Hippocampal formation (tissue), 2 donors: ENCODE results near the gene PXK.
"Not testable (repeated sequence)": the region's sequence is repeated elsewhere in the genome, so short reads cannot be mapped to it uniquely, and the experiment has no call there.

Experiments used
- DNase-seq, 2 donors: peaks; one replicate each; lab custom pipeline; 2025; lab: John Stamatoyannopoulos, UW

PXK gene

DNA sequence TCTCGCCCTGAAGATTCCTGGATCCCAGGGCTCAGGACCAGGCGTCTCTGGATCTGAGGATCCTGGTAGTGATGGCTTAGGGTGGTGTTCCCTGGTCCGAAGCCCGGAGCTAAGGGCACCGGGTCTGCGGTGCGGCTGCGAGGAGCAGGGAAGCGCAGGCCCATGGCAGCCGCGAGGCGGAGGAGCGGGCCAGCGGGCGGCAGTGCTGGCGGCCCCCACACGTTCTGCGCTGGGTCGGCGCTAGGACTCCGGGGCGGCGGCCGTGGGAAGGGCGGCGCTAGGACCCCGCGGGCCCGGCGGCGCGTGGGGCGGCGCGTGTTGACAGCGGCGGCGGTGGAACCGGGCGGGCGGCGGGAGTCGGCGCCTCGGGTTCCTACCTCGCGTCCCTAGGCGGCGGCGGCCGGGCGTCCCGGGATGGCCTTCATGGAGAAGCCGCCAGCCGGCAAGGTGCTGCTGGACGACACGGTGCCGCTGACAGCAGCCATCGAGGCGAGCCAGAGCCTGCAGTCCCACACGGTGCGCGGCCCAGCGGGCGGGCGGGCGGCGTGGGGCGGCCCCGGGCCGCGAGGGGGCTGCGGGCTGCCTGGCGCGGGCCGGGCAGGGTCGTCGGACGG is at the start of gene PXK:
PXK (plus strand) TSS at position 318 of the 614 bp plus-strand sequence; CDS start at position 415, 97 bp downstream.
- DNase-seq = peak; percentile 74 to 76

DNA sequence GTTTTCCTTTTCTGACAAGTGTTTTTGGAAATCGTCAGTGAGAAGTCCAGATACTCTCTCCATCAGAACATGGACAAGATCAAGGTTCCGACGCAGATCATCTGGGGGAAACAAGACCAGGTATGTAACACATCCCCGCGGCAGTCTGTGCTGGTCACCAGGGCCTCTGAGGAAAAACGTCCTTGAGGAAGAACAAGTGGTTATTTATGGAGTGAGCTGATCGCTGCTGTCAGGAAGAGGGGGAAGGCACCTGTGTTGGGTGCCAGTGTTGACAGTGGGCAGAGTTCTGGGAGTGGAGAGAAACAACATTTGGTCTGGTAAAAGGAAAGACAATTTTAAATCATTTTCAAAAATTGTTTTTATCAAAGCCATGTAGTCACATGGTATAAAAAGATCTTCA is 47.4 kb upstream of the PXK start:
- DNase-seq = no peak

DNA sequence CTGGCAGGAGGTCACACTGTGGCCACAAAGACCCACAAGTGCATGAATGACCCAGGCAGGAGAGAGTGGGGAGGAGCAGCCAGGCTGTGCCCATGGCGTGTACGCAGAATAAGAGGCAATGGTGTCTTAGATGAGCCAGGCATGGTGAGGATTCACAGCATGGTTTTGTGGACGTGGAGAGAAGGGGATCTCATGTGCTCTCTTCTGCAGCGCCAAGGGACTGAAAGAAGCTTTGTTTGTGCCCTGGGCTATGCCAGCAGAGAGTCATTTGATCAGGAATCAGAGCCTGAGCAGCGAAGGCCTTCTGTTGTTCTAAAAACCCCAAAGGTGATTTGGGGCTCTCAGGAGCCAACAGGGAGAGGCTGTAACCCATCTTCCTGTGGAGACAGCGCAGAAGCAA is 45.3 kb upstream of the PXK start:
- peak; percentile 61 to 86 for DNase-seq

DNA sequence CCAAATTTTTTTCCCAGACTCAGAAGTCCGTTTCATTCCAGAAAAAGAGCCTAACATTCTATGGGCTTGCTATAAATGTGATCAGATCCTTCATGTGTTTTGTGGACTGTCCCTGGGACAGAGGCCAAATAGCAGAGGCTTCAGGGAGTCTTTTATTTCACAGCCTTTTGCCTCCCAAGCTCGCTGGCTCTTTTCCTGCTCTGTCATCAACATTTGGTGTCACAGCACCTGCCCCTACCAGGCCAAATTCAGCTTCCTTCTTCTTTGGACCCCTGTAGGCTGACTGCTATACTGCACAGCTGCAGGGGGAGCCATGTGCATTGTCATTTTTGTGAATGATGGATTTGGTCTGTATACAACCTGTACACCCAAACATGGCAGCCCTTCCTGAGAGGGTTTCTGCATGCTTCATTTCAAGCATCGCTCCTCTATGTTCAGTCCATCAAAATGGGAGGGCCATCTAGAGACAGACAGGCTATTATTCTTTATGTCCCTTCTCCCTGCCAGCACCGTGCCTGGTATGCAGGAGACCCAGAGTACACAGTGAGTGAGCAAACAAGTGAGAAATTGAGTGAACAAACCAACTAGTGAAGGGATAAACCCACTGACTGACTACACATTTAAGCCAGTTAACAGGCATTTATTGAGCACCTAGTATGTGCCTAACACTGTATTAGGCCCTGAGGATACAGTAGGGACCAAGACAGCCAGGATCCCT is 44.5 kb upstream of the PXK start:
- DNase-seq = no peak

DNA sequence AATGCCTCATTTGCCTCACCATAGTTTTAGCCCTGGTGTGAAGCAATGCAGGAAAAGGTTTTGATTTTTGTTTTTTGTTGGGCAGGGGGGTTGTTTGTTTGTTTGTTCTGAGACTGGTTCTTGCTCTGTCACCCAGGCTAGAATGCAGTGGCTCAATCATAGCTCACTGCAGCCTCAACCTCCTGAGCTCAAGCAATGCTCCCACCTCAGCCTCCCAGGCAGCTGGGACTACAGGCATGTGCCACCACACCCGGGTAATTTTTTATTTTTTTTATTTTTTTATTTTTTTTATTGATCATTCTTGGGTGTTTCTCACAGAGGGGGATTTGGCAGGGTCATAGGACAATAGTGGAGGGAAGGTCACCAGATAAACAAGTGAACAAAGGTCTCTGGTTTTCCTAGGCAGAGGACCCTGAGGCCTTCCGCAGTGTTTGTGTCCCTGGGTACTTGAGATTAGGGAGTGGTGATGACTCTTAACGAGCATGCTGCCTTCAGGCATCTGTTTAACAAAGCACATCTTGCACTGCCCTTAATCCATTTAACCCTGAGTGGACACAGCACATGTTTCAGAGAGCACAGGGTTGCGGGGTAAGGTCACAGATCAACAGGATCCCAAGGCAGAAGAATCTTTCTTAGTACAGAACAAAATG is 43.6 kb upstream of the PXK start:
- DNase-seq = not testable (repeated sequence)

DNA sequence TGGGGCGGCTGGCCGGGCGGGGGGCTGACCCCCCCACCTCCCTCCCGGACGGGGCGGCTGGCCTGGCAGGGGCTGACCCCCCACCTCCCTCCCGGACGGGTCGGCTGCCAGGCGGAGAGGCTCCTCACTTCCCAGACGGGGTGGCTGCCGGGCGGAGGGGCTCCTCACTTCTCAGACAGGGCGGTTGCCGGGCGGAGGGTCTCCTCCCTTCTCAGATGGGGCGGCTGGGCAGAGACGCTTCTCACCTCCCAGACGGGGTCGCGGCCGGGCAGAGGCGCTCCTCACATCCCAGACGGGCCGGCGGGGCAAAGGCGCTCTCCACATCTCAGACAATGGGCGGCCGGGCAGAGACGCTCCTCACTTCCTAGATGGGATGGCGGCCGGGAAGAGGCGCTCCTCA is 42.2 kb upstream of the PXK start:
- DNase-seq = not testable (repeated sequence)

DNA sequence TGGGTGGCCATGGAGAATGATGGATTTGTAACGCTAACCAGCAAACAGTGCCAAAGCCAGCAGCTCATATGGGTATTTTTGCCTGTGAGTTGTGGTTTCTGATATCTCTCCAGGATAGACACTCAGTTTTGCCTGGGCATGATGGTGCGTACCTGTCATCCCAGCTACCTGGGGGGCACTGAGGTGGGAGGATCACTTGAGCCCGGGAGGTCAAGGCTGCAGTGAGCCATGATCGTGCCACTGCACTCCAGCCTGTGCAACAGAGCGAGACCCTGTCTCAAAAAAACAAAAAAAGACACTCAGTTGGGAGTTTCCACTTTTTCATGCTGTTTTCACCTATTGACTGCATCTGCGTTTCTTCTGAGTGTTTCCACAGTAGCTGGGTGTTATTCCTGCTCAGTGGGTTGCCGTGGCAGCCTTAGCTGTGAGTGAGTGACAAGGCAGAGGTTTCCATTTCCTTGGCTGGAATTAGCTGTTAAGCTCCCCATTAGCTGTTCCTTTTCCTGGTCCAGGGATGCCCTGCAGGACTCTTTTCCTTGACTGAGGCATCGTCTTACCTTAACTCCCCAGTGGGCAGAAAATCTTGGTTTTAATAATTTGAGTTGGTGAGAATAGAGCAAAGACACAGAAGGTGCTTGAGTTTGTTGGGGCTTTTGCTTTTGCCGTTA is 40.9 kb upstream of the PXK start:
- no peak for DNase-seq

DNA sequence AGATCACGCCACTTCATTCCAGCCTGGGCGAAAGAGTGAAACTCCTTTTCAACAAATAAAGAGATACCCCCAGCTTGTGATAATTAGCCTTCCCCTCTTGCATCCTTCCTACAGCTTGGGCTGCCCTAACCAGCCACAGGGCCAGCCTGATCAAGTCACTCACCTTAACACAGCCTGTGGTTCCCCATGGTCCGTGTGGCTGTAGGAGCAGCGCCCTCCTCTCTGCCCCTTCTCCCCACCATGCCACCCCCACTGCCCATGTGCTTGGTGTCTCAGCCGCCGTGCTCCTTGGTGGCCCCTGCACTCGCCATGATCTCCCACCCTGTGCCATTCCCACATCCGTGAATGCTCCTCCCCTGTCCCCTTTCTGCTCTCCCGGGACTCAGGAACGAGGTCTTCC is 39.8 kb upstream of the PXK start:
- no peak for DNase-seq

DNA sequence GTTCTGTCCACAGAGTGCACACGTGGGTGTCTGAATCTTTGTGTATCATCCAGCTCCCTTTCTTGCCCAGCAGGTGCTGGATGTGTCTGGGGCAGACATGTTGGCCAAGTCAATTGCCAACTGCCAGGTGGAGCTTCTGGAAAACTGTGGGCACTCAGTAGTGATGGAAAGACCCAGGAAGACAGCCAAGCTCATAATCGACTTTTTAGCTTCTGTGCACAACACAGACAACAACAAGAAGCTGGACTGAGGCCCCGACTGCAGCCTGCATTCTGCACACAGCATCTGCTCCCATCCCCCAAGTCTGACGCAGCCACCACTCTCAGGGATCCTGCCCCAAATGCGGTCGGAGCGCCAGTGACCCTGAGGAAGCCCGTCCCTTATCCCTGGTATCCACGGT is 39.2 kb upstream of the PXK start:
- DNase-seq = peak; percentile 61

DNA sequence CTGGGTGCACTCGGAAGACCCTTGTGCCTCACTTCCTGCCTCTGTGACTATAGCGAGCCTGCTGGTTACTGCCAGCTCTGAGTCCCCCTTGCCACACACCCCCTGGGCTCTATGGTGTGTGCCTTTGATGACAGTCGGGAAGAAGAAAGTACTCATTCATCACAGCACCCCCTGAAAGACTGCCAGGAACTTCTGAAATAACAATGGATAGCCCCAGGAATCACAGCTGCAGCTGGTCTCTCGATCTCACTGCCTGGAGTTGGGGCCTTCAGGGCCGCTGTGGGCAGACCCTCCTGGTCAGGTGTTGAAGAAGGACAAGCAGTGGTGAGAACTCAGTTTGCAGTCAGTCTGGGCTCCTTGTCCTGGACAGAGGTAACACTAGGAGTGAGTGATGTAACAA is 36.4 kb upstream of the PXK start:
- DNase-seq = peak; percentile 77 to 86

DNA sequence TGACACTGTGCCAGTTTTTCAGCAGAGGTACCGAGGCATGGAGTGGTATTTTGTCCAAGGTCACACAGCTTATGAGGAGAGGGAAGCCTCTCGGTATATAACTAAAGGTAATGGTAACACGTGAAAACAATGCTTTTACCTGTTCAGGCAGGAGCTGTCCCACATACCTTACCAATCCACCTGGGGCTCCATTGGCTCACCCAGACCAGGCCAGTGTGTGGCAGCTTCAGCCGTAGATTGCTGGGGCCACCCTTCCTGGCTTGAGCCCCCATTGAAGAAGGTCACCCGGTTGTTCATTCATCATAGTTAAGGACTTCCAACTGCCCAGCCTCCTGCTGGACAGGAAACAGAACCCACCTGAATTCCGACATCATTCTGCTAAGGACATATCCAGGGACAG is 35.8 kb upstream of the PXK start:
- no peak for DNase-seq

DNA sequence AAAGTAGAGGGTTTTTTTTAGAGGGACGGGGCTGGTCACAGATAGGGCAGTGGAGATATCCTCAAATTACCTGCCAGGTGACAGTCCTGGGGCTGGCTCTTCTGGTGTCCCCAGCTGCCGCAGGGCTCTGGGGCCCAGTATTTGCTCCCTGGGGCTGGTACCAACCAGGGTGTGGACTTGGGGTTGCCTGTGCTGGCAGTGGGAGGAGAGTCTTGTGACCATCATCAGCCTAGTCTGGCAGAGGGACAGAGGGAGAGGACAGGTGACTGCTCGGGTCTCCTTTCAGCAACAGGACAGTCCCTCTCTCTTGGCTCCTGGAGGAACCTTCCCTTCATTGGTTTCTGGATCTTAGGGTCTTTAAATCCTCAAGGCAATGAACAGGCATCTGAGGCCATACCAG is 34.5 kb upstream of the PXK start:
- DNase-seq = no peak

DNA sequence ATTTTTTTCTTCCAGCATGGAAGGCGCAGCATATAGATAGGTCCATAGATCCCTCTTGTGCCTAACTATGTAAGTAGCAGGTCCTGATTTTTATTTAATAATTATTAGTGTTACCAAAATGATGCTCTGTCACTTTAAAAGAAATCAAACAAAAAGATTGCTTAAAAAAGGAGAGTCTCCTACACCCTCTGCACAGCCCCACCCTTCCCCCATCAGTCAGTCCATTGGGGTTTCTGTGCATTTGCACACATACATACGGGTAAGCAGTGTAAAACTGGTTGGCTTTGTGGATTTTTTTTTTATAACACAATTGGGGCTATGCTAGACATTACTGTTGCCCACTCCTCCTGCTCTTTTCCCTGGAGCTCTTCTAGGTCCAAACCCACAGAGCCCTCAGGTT is 33.6 kb upstream of the PXK start:
- DNase-seq = no peak

DNA sequence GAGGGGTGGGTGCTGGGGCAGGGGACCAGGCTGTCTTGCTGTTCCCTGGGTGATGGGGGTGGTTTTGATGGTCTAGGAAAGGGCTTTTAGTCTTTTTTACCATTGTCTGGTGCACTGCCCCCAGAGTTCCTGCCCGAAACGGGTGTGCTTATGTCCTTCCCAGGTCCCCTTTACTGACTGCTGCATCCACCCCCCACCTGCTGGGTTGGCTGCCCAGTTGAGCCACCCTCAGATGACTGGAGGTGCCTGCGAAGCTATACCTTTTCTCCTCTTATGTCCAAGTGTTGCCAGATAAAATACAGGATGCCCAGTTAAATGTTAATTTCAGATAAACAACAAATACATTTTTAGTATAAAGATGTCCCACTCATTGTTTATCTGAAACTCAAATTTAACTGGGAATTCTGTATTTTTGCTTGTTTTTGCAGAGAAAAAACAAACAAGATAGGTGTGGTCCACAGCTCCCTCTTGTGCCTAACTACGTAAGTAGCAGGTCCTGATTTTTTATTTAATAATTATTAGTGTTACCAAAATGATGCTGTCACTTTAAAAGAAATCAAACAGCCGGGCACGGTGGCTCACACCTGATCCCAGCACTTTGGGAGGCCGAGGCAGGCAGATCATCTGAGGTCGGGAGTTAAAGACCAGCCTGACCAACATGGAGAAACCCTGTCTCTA is 32.7 kb upstream of the PXK start:
- peak; percentile 19 to 51 for DNase-seq

DNA sequence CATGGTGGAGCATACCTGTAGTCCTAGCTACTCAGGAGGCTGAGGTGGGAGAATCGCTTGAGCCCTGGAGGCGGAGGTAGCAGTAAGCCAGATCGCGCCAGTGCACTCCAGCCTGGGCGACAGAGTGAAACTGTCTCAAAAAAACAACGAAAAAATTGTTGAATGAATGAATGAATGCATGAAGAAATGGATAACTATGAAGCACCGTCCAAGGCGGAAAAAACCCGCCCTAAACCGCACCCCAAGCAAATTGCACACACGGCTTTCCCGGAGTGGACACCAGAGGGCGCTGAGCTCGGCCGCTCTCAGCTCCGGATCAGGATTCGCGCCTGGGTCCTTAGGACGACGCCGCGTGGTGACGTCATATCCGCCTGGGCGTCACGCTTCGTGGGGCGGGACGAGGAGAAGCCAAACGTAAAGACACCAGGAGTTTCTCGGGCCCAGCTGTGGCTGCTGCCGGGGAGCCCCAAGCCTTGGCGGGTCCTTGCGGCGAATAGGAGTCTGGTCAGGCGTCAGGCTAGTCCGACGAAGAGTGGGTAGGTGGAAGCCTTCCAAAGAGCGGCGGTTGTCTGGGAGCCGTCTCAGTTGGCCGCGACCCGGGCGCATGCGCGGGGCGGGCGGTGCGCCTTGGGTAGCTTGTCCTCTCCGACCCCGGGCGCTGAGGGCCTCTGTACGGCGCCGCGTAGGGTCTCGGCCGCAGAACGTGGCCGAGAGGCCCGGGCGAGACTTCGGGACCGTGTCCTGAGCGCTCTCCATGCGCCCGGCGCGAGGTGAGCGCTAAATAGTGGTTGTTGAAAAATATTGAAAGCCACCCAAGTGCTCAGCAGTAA is 26.6 kb upstream of the PXK start, which contains the start of the genes HTD2 and RPP14:
HTD2 (plus strand) TSS at position 639 of the 830 bp plus-strand sequence. CDS start 11,094 bp downstream, outside the sequence.
RPP14 (plus strand) TSS at position 364 of the 830 bp plus-strand sequence. CDS start 4,085 bp downstream, outside the sequence.
- DNase-seq = peak; percentile 93

DNA sequence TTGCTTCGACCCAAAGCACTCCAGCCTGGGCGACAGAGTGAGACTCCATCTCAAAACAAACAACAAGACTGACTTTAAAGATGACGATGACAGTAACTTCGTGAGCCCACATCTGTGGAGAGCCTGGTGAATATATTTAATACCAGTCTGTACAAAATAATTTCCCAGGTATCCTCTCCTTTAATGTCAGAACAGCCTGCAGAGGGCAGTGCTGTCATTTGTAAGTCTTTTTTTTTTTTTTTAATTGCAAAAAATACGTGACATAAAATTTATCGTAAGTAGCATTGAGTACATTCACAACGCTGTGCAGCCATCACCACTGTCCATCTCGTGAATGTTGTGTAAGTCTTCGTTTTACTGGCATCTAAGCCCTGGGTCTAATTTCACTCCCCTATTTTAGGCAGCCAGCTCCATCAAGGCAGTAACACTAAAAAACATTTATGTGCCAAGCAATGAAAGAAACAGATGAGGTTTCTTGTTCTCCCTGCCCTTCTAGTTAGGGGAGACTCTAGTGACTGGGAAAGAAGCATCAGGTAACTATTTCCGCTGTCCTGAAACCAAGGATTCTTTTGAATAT is 25.0 kb upstream of the PXK start:
- no peak for DNase-seq

DNA sequence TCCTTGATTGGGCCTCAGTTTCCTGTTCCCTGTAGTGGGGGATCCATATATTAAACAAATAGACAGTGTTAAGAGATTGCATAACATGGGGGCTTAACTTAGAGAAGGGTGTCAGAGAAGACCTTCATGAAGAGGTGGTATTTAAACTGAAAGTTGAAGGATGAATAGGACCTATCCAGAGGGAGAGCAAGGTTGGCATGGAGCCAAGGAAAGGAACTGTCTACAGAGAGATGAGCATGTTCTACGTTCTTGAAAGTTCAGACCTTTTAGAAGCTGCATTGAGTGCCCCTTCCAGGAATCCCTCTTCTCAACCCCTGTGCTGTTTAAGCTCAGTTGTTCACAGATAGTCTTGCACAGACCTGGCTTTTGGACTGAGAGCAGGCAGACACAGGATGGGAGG is 24.0 kb upstream of the PXK start:
- no peak for DNase-seq

DNA sequence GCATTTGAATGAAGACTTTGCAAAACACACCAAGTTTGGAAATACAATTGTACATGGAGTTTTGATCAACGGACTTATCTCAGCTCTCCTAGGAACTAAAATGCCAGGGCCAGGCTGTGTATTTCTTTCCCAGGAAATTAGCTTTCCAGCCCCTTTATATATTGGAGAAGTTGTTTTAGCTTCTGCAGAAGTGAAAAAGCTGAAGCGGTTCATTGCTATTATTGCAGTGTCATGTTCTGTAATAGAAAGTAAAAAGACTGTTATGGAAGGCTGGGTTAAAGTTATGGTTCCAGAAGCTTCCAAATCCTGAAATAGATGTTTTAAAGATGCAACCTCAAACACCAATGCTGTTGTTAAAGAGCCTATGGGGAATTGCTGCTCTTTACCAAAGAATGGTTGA is 14.9 kb upstream of the PXK start:
- no peak for DNase-seq

DNA sequence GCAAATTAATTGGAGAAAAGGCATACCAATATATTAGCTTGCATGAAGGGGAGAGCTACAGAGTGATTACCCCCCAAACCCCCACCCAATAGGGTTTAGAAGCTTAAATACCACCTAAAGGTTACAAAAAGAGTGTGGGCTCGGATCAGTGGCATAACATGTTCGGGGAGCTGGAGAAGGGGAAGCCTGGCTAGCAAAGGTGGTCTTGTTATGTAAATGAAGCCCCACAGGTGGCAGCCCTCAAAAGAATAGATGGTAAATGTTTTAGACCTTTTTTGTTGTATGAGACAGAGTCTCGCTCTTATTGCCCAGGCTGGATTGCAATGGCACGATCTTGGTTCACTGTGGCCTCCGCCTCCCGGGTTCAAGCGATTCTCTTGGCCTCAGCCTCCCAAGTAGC is 10.9 kb upstream of the PXK start:
- DNase-seq = no peak

DNA sequence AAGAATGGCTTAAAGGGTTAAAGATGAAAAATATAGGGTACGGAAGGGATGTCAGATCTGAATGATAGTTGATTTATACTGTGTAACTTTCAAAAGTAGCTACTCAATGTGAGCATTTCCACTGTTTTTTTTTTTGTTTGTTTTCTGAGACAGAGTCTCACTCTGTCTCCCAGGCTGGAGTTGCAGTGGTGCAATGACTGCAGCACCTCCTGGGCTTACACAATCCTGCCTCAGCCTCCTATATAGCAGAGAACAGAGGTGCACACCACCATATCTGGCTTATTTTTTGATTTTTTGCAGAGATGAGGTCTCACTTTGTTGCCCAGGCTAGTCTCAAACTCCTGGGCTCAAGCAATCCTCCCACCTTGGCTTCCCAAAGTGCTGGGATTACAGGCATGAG is 9.9 kb upstream of the PXK start:
- DNase-seq = no peak
